Activated T-cell treated with anti-CD3 and anti-CD28 coated beads, Interleukin-2, amount 50 U/mL, for 48 hours (primary cell): ENCODE results near the gene PKIB.
"Not testable (repeated sequence)": the region's sequence is repeated elsewhere in the genome, so short reads cannot be mapped to it uniquely, and the experiment has no call there.

Experiments used
- DNase-seq, 2 experiments: peaks; one replicate each; pipeline ENCODE4 v3.0.0-alpha.2; 2020

Gene PKIB, protein sequence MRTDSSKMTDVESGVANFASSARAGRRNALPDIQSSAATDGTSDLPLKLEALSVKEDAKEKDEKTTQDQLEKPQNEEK

DNA sequence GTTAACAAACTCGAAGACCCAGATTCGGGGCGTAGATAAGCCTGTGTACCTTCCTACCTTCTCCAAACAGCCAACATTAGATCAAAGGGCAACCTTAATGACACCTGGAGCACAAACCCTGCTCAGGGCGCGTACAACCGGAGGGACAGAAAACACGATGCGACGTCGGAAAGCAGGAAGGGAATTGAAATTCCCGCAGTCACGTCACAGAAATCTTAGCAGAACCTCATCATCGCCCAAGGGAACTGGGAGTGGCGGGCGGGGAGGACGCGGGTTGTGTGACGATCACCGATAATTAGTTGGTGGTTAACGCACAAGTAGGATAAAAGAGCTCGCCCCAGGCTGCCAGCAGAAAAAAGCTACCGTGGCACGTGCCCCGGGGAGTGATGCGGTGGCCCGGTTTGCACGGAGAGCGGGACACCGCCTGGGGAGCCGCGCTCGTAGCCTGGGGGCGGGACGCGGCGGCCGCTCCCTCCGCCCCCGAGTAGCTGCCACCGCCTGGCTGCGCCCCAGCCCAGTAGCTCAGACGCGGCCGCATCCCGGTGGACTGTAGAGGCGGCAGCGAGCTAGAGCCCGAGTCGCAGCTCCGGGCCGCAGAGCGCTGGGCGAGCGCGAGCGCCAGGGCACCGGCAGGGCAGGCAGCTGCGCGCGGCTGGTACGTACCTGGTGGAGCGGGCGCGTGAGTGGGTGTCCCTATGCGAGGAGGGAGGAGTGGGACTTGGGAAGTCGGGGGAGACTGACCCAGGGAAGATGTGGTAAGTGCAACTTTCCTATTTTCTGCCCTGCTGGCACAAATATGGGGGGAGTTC is at the start of gene PKIB:
Gene PKIB, plus strand, starts transcription at position 525 of the 809 bp plus-strand sequence. CDS start 107,390 bp downstream, outside the sequence.
- DNase-seq = peak; percentile 57 to 72

DNA sequence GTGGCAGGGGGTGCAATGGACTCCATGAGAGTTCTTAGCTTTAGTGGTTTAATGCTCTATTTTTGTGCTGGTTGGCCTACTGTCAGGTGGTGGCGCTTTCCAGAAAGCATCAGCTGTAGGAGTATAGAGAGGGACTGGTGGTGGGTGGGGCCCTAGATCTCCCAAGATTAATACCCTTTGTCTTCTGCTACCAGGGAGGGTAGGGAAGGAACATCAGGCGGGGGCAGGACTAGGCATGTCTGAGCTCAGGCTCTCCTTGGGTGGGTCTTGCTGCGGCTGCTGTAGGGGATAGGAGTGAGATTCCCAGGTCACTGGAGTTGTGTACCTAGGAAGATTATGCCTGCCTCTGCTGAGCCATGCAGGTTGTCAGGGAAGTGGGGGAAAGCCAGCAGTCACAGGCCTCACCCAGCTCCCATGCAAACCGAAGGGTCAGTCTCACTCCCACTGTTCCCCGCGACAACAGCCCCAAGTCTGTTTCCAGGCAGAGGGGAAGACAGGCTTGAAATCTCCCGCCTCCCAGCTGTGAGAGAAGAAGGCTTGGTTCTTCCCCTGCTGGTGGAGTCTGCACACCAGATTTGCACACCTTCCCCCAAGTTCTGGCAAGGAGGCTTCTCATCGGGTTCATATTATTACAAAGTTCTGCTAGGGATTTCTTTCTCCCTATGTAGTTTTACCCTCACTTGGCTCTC is 46.7 kb upstream of the PKIB start:
- DNase-seq = no peak

DNA sequence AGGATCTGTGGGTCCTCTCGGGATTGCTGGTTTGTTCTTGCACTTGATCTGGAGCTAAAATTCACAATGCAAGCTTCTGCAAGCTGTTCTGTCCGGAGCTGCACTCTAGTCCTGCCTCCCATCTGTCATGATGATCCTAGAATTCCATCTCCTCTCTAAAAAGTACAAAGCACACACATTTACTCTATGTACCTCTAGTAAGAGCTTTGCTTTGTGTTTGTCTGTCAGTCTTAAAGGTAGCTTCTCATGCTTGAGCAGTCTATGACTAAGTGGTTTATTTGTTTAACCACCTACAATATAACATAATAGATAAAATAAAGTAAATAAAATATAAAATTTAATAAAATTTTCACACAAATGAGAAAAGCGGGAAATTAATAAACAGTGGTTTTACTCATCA is 46.0 kb upstream of the PKIB start:
- no peak for DNase-seq

DNA sequence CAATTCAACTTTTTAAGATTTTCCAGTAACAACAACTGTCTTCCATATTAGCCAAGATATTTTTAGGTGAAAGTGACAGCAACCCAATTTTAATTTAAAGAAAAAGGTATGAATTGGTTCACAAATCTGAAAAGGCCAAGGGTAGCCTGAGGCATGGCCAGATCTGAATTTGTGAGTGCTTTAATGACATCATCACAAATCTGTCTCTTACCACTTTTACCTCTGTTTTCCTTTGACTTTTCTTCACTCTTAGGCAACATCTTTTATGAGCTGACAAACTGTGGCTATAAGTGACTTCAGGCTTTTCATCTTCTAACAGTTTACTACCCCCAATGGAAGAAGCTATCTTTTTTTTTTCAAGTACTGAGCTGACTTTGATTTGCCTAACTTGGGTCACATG is 44.5 kb upstream of the PKIB start:
- no peak for DNase-seq

DNA sequence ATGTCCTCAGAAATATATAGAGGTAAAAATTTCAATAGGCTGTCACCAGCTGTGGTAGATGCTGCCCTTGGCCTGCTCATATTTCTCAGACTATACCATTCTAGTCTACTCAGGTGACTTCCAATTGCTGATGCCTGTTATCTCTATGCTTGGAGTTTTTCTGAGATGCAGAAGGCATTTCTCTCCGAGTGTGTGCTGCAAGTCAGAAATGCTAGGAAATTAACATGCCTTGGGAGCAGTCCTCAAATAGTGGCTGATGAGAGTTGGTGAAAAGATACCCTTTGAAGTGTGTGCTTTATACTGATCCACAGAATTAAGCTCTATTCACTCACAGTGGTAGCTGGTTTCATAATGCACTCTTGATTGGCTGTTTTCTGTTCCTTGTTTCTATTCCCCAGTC is 43.2 kb upstream of the PKIB start:
- no peak for DNase-seq

DNA sequence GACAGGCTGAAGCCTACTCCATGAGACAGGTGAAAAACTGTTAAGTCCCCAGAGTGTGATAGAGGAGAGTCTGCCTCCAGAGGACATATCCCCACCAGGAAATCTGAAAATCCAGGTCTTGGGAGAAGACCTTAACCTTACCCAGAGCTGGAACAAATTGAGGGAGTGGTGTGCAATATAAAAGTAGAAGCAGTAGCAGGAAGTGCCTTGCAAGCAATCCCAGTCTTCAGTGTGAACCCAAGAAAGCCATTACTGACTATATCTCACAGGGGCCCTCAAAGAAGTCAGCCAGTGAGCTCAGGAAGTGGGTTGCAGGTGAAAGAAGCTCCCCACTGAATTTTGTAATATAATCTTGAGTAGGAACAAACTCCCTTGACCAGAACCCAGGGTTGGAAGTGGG is 41.9 kb upstream of the PKIB start:
- DNase-seq = no peak

DNA sequence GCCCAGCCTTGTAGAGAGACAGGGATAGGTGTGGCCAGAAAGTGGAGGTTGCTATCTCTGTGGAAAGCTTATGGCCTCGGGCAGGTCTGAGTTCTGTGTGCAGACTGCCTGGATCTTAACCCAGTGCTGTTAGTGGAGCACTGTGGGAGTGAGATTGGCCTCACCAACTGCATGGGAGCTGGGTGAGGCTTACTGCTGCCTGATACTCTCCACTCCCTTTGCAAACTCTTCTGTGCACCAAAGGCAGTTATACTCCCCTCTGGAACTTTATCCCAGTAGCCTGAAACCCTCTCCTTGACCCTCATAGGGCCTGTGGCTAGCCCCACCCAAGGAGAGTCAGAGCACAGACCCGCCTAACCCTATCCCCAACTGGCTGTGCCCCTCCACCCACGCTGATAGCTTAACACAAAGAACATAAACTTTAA is 41.4 kb upstream of the PKIB start:
- DNase-seq = no peak

DNA sequence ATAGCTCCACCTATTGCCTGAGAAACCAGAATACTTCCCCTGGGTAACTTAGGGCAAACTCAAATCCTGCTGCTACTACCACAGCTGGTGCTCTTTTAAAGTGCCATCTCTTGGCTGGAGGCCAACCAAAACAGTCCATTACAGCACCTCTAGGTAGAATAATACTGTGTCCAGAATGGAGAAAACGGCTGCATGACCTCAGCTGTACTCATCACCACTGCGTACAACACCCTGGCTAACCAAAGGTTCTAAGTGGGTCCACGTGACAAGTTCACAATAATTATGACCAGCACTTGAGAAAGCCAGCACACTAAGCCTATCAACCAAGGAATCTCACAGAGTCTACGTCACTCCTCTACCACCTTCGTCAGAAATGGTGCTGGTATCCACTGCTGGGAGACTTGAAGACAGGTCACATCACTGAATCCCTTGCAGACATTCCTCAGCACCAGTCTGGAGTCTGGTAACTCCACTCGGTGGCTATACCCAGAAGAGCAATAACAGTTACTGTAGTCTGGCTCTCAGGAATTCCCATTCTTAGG is 40.9 kb upstream of the PKIB start:
- no peak for DNase-seq

DNA sequence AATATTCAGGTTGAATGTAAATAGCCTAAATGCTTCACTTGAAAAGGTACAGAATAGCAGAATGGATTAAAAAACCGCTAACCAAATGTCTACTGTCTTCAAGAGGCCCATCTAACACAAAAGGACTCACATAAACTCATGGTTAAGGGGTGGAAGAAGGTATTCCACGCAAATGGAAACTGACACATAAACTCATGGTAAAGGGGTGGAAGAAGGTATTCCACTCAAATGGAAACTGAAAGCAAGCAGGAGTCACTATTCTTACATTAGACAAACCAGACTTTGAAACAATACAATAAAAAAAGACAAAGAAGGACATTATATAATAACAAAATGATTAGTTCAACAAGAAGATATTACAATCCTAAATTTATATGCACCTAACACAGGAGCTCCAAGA is 38.3 kb upstream of the PKIB start:
- DNase-seq = no peak

DNA sequence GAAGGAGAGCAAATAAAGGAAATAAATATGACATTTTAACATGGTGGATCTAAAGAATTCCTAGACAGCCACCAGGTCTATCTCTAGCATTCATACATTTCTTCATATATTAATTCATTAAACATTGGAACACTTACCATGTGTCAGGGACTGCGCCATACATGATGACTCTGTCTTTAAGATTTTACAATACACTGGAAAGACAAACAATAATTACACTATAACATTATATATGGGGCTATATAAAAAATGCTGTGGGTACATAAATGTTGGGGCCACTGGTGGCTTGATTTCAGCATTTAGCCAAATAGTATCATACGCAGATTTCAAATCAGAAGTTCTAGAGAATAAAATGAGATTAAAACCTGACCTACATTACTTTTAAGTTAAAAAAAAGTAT is 33.3 kb upstream of the PKIB start:
- DNase-seq = no peak

DNA sequence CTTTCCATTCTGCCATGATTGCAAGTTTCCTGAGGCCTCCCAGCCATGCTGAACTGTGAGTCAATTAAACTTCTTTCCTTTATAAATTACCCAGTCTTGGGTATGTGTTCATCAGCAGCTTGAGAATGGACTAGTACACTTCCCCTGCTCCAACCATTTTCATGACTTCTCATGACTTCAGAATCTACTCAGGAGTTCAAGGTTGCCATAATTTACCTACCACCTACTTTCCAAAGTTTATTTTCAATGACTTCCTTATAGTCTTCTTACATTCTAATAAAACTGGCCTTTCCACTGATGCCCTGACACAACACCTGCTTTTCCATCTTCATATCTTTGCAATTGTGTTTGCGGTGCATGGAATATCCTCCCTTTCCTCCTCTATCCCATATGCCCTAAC is 31.2 kb upstream of the PKIB start:
- DNase-seq = no peak

DNA sequence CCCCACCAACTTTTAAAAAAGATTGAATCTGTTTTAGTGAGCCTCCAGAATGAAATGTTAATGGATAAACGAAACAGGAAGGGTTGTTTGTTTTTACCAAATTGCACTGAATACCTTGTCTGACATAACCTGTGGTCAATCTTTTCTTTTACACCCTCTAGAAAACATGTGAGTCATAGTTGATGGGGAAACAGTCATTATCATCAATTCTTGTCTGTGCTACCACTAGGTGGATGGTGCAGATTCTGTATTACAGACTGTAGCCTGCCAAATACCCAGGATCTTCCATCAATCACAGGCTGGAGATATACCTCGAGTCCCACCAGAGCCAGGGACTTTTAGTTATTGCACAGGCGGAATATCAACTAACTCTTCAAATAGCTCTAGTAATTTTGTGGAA is 29.5 kb upstream of the PKIB start:
- DNase-seq = no peak

DNA sequence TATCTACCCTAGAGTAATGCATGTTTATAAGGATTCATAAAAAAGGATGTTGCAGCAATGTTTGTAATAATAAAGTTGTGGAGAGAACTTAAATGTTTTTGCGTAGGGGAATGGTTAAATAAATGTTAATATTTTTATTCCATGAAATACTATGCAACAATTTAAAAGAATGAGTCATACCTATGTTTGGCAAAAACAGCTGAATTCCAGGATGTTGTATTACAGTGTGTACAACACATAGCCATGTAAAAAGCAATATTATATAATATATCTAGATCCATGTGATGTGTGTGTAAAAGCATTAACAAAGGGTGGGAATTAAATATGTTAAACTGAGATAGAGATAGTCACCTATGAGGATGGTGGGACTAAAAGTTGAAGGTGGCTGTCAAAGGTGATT is 21.1 kb upstream of the PKIB start:
- DNase-seq = no peak

DNA sequence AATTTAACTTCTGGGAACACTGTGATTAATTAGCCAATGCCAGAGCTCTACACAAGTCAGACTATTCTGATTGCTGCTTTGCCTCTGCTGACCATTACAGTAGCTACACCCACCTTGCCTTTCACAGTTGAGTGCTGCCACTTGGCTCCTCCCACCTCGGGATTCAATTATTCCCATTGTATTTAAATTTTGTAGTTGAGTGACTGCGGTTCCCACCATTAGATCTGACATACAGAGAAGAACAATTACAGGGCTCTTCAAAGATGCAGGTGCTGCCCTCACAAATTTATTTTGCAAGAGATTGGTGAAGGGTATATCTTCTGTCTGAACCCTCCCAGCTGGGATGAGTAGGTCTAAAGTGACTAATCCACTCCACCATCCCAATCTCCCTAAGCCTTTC is 11.9 kb upstream of the PKIB start:
- DNase-seq = not testable (repeated sequence)

DNA sequence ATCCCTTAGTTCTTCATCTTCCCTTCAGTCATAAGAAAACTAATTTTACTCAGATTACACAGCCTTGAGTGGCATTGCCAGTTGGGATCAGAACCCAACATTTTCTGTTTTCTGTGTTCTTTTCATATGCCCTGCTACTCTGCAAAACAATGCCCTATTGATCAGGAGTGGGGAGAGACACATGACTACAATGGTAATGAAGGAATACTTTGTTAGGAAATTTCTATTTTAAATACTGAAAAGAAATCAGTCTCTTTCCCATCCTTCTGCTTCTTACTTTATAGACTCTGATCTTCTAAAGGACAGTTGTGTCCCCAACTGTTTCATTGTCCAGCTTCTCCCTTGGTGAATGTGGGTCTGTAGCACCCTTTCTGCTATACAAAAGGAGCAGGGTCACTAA is 5.5 kb upstream of the PKIB start:
- DNase-seq = no peak

DNA sequence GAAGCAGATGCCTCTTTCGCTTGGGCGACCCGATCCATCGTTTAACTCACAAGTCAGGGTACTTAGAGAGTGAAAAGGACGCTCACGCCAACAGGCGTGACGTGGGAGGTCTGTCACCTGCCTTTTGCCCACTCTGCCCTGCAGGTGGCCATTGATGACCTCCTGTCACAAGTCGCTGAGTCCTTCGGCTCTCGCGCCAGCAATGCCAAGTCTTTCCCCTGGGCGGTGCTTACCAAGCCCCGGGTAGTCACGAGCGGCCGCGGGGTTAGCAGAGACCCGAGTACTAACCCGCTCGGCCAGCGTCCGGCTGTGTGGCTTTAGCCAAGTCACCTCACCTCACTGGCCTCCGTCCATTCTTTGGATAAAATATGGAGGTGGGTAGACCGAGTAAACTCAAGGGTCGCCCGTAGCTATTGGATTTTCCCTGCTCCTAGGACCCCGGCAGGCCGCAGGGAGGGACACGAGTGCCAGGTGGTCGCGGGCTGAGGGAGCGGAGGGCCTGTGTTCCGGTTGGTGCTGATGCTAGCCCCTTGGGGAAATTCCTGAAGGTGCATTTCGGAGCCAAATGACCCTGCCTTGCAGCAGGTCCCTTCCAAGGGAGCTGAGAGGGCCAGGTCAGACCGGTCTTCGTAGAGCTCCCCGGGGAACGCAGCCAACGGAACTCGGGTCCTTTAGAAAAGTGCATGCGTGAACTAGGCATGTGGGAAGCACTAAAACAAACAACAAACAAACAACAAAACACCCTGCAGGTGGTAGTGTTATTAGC is 668 bp downstream of the PKIB start:
- peak; percentile 41 to 42 for DNase-seq

DNA sequence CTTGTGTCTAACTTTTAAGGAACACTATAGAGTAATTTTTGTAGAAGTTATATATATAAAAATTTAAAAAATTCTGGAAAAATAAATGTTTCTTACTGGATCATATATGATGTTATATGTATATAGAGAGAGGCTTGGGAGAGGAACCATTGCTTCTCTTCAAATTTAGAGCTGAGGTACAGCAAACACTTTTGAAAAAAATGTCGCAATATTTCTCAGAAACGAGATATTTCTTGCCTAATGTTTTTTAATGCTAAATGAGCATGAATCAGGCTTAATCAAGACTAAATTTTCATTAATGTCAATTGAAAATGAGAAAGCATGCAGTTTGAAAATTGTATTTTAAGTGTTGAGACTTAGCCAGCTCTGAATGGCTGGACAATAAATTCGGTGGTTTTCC is 2.6 kb downstream of the PKIB start:
- no peak for DNase-seq

DNA sequence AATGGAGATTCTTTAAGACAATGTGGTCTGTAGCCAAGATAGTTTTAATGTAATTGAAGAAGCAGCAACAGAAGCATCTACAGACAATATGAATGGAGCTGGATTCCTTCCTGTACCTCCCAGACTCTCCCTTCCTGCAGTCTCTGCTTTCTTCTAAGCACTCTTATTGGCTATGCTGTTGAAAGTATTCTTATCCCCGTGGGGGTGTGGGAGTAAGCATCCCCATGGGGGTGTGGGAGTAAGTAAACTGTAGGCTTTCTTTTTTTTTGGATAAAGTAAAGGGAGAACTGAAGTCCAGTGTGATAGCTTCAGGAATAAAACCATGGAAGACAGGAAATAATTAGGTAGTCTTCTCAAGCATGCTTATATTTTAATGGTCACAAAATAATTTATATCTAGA is 4.1 kb downstream of the PKIB start:
- no peak for DNase-seq

DNA sequence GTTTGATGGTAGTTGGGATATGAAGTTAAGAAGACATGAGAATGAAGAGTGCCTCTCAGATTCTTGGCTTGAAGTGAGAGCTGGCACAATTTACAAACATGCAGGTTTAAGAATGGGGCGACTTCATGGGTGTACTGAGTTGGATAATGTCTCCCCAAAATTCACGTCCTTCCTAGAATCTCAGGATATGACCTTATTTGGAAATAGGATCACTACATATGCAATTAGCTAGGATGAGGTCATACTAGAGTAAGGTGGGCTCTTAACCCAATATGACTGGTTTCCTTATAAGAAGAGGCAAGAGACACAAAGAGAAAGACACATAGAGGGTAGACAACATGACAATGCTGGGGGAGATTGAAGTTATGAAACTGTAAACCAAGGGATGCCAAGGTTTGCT is 5.2 kb downstream of the PKIB start:
- DNase-seq = no peak

DNA sequence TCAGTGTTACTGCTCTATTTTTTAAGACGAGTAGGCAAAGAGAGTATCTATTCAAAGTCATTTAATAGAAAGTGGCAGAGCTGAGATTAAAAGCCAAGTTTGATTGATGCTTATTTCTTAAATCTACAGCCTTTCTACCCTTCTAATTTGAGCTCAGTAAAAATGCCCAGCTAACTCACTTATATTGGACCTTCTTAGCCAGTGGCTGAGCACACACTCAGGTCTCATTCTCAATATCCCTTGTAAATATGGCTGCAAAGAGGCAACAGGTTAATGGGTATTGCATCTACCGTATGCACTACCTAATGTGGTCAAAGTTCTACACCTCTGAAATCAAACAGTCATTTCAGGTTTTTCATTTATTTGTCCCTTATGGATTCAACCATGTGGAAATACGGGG is 6.7 kb downstream of the PKIB start:
- DNase-seq = no peak

DNA sequence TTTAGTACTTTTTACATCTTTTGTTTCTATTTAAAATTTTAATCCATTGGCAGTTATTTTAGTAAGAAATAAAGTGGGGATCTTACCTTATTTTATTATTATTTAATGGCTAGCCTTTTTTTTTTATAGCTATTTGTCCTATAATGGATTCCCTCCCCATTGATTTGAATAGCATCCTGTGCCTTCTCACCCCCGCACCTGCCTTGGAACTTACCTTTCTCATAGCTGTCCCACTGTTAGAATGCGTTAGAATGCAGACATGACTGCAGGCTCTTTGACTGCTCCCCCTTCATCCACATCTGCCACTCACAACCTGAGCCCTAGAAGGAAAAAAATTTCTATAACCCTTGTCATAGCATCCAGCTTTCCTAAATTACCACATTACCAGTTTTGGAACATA is 9.1 kb downstream of the PKIB start:
- no peak for DNase-seq

DNA sequence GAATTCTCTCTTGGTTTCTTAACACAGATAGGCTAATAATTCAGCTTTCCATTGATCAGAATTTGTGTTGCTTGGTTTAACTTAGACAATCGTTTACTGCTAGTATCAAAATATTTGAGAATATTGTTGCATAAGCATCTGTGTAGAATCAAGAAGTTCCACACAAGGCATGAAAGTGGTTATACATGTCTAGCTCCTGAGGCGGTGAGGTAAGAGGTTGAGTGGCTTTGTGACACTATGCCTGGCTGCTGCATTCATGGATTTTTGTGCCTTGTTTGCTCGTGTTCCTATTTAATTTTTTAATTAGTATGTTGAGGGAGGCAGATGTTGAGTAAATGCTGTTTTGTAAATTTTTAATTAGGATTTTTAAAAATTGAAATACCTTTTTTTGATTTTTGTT is 10.2 kb downstream of the PKIB start:
- no peak for DNase-seq

DNA sequence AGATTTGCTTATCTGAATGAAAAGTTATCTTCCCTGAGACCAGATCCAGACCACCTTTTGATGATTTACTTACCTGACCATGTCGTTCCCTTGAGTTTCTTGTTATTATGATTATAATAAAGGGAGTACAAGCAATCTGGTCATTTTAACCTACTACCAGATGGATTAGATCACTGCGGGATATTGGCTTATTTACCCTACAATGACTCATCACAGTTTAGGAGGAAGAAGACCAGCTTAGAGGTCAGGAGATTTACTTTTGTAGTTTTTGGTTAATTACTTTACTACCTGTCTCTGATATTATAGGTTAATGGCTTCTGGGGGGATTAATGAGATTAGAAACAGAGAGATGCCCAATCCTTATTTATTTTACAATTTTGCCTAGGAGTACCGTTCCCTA is 10.7 kb downstream of the PKIB start:
- DNase-seq = no peak
